HepG2 (cell line): ENCODE data around the gene ZIM2. TPM values are rescaled to one million over a fixed set of nuclear protein-coding genes. Genes with fewer than 3 reads are reported as not detected.
A peak's percentile ranks its signal among the peaks of the same experiment; 100 is the strongest.

Experiments
- HOXA7 ChIP-seq: sonication (generic); formaldehyde crosslinking; IDR thresholded peaks from 2 replicates; pipeline ENCODE4 v1.8.1; 2022; ENCODE audit warnings: mild to moderate bottlenecking, missing genetic modification reagents, moderate library complexity
- KAT7 ChIP-seq: IDR thresholded peaks from 2 replicates; pipeline ENCODE4 v1.6.1; 2018; ENCODE audit warnings: borderline replicate concordance, missing compliant biosample characterization
- PLRG1 ChIP-seq: fragments of 450-650 bp; conservative IDR thresholded peaks from 2 replicates; pipeline ENCODE4 v1.6.1; 2016
- SIN3A ChIP-seq: IDR thresholded peaks from 2 replicates; pipeline ENCODE4 v1.6.1; 2011; ENCODE audit warnings: low read depth, mild to moderate bottlenecking, control low read depth, low read length, borderline replicate concordance
- SIX1 ChIP-seq: sonication (generic); formaldehyde crosslinking; IDR thresholded peaks from 2 replicates; pipeline ENCODE4 v1.4.0; 2020; ENCODE audit warnings: missing genetic modification reagents, borderline replicate concordance
- SMYD3 ChIP-seq: sonication (generic); formaldehyde crosslinking; IDR thresholded peaks from 2 replicates; pipeline ENCODE4 v1.8.1; 2023; ENCODE audit warnings: mild to moderate bottlenecking, missing genetic modification reagents
- ZNF253 ChIP-seq: sonication (generic); formaldehyde crosslinking; IDR thresholded peaks from 2 replicates; pipeline ENCODE4 v1.8.0; 2022; ENCODE audit warnings: mild to moderate bottlenecking, missing genetic modification reagents, borderline replicate concordance
- ZNF556 ChIP-seq: sonication (generic); formaldehyde crosslinking; IDR thresholded peaks from 2 replicates; pipeline ENCODE4 v1.4.0; 2020; ENCODE audit warnings: mild to moderate bottlenecking, missing genetic modification reagents, borderline replicate concordance
- ZNF615 ChIP-seq: sonication (generic); formaldehyde crosslinking; IDR thresholded peaks from 2 replicates; pipeline ENCODE4 v1.5.0; 2020; ENCODE audit warnings: mild to moderate bottlenecking, missing genetic modification reagents, borderline replicate concordance
- ZNF672 ChIP-seq: sonication (generic); formaldehyde crosslinking; IDR thresholded peaks from 2 replicates; pipeline ENCODE4 v1.8.1; 2022; ENCODE audit warnings: missing genetic modification reagents
- ZNF761 ChIP-seq: sonication (generic); formaldehyde crosslinking; conservative IDR thresholded peaks from 2 replicates; pipeline ENCODE4 v1.4.0; 2020; ENCODE audit warnings: mild to moderate bottlenecking, missing genetic modification reagents
- polyA plus RNA-seq, 8 experiments: library from polyadenylated mRNA; depleted of rRNA in 3 of 8; stranded (reverse) in 7 of 8; unstranded in 1 of 8; fragments of >200 nt; fragmentation: Illumina TruSeq in 4 of 8; extraction: Trizol in 4 of 8; gene quantifications; 2 replicates each; pipeline versions ENCODE4 v1.2.1 to v1.2.3, GENCODE V29; 2011 to 2016; ENCODE audit warnings: low read depth in 4 of 8, missing spikeins in 1 of 8, mixed read lengths in 1 of 8; ENCODE audit not compliant: insufficient read depth in 1 of 8
- total RNA-seq, 5 experiments: library from RNA; depleted of rRNA; stranded (reverse); fragments of >200 nt; fragmentation: Illumina TruSeq; extraction: Trizol; gene quantifications; 2 replicates each; pipeline ENCODE4 v1.2.3, GENCODE V29; 2016; ENCODE audit warnings: low read depth in 1 of 5
- TF ChIP-seq, protein P1 (sequence below): sonication (generic); formaldehyde crosslinking; IDR thresholded peaks from 2 replicates; pipeline ENCODE4 v1.4.0; 2020; ENCODE audit warnings: missing genetic modification reagents
- TF ChIP-seq, protein P2 (sequence below), 2 experiments: sonication (generic) in 1 of 2; formaldehyde crosslinking in 1 of 2; IDR thresholded peaks; 2 replicates each; pipeline versions ENCODE4 v1.6.1 to v1.9.0; 2014 to 2022; ENCODE audit warnings: antibody characterized with exemption in 1 of 2, borderline replicate concordance in 1 of 2, inconsistent platforms in 1 of 2, low read depth in 1 of 2, missing genetic modification reagents in 1 of 2
- TF ChIP-seq, protein P3 (sequence below): sonication (generic); formaldehyde crosslinking; IDR thresholded peaks from 2 replicates; pipeline ENCODE4 v1.5.0; 2020; ENCODE audit warnings: missing genetic modification reagents, mild to moderate bottlenecking, borderline replicate concordance
- TF ChIP-seq, protein P4 (sequence below): IDR thresholded peaks from 2 replicates; pipeline ENCODE4 v1.6.1; 2016; ENCODE audit warnings: missing compliant biosample characterization, missing genetic modification reagents, borderline replicate concordance
- TF ChIP-seq, protein P5 (sequence below): sonication (generic); formaldehyde crosslinking; IDR thresholded peaks from 2 replicates; pipeline ENCODE4 v1.9.0; 2021; ENCODE audit warnings: missing genetic modification reagents, borderline replicate concordance

The ZIM2 gene
- total and polyA plus RNA-seq, 2 of the 13 experiments (the other 11 are each of a cell fraction or from before 2014, with no cell fraction given), result 7.2 to 10.3 TPM

DNA sequence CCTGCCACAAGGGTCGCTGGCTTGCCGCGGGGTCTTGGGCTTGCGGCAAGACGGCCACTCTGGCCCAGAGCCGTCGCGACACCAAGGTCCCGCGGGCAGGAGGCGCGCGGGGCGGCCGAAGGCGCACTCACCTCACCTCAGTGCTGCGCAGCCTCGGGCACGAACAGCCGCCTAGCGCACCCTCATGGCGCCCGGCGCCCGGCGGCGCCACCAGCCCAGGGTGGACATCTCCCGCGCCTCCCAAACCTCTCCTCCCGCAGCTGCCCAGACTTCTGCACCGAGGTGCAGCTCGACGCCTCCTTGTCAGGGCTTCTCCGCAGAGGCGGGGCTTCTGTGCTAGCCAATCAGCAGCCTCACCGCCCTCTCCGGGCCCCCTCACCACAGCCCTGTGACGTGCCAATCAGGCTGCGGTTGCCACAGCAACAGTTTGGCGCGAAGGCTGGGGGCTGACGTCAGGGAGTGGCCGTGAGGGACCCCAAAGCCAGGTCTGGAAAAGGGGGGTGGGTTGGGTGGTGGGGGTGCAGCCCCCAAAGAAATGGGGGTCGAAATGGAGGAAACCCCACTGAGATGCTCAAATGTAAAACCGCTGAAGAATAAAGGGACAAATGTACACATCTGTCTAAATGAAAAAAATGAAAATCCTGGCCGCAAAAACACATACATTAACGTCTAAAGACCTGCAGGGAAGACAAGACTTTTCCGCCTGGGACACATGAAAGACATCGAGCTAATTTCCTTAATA, at the start of gene ZIM2, which contains the start of gene PEG3 (continued):
- 0 out of 2 replicates have a peak, but pooled peaks have one; percentile 25 for TF ChIP-seq SMYD3 (CRISPR knock-in tag)
- TF ChIP-seq ZNF672 (CRISPR knock-in tag), result no peak
- no peak for TF ChIP-seq PLRG1
- no peak for TF ChIP-seq ZNF556 (CRISPR knock-in tag)
- no peak for TF ChIP-seq SIX1 (CRISPR knock-in tag)
- no peak for TF ChIP-seq KAT7 (CRISPR knock-in tag)
- TF ChIP-seq, protein P1, sequence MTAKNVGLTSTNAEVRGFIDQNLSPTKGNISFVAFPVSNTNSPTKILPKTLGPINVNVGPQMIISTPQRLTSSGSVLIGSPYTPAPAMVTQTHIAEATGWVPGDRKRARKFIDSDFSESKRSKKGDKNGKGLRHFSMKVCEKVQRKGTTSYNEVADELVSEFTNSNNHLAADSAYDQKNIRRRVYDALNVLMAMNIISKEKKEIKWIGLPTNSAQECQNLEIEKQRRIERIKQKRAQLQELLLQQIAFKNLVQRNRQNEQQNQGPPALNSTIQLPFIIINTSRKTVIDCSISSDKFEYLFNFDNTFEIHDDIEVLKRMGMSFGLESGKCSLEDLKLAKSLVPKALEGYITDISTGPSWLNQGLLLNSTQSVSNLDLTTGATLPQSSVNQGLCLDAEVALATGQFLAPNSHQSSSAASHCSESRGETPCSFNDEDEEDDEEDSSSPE (CRISPR knock-in tag), result peak; percentile 76
- no peak for TF ChIP-seq ZNF253 (CRISPR knock-in tag)
- TF ChIP-seq HOXA7, result no peak
- no peak for TF ChIP-seq ZNF761
- TF ChIP-seq, protein P2, sequence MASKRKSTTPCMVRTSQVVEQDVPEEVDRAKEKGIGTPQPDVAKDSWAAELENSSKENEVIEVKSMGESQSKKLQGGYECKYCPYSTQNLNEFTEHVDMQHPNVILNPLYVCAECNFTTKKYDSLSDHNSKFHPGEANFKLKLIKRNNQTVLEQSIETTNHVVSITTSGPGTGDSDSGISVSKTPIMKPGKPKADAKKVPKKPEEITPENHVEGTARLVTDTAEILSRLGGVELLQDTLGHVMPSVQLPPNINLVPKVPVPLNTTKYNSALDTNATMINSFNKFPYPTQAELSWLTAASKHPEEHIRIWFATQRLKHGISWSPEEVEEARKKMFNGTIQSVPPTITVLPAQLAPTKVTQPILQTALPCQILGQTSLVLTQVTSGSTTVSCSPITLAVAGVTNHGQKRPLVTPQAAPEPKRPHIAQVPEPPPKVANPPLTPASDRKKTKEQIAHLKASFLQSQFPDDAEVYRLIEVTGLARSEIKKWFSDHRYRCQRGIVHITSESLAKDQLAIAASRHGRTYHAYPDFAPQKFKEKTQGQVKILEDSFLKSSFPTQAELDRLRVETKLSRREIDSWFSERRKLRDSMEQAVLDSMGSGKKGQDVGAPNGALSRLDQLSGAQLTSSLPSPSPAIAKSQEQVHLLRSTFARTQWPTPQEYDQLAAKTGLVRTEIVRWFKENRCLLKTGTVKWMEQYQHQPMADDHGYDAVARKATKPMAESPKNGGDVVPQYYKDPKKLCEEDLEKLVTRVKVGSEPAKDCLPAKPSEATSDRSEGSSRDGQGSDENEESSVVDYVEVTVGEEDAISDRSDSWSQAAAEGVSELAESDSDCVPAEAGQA (IDR thresholded peaks at IDR 0.05; ENCODE audit: low read depth), result no peak
- TF ChIP-seq, protein P2 (CRISPR knock-in tag; IDR thresholded peaks at IDR 0.05; ENCODE audit: borderline replicate concordance), result no peak
- TF ChIP-seq SIN3A, result no peak
- TF ChIP-seq, protein P3, sequence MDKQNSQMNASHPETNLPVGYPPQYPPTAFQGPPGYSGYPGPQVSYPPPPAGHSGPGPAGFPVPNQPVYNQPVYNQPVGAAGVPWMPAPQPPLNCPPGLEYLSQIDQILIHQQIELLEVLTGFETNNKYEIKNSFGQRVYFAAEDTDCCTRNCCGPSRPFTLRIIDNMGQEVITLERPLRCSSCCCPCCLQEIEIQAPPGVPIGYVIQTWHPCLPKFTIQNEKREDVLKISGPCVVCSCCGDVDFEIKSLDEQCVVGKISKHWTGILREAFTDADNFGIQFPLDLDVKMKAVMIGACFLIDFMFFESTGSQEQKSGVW (CRISPR knock-in tag), result no peak; the same call in 1 of the 2 replicates
- TF ChIP-seq ZNF615 (CRISPR knock-in tag), result no peak
- TF ChIP-seq, protein P4, sequence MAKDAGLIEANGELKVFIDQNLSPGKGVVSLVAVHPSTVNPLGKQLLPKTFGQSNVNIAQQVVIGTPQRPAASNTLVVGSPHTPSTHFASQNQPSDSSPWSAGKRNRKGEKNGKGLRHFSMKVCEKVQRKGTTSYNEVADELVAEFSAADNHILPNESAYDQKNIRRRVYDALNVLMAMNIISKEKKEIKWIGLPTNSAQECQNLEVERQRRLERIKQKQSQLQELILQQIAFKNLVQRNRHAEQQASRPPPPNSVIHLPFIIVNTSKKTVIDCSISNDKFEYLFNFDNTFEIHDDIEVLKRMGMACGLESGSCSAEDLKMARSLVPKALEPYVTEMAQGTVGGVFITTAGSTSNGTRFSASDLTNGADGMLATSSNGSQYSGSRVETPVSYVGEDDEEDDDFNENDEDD, result peak; percentile 82; the same call in 1 of the 2 replicates
- TF ChIP-seq, protein P5, sequence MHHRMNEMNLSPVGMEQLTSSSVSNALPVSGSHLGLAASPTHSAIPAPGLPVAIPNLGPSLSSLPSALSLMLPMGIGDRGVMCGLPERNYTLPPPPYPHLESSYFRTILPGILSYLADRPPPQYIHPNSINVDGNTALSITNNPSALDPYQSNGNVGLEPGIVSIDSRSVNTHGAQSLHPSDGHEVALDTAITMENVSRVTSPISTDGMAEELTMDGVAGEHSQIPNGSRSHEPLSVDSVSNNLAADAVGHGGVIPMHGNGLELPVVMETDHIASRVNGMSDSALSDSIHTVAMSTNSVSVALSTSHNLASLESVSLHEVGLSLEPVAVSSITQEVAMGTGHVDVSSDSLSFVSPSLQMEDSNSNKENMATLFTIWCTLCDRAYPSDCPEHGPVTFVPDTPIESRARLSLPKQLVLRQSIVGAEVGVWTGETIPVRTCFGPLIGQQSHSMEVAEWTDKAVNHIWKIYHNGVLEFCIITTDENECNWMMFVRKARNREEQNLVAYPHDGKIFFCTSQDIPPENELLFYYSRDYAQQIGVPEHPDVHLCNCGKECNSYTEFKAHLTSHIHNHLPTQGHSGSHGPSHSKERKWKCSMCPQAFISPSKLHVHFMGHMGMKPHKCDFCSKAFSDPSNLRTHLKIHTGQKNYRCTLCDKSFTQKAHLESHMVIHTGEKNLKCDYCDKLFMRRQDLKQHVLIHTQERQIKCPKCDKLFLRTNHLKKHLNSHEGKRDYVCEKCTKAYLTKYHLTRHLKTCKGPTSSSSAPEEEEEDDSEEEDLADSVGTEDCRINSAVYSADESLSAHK (CRISPR knock-in tag), result no peak
